H1 (cell line): ENCODE data around the gene DCAF15. TPM values are rescaled to one million over a fixed set of nuclear protein-coding genes. Genes with fewer than 3 reads are reported as not detected.
A peak's percentile ranks its signal among the peaks of the same experiment; 100 is the strongest.

Source experiments
- CTCF ChIA-PET: fragments of 300-600 bp; sonication (Branson Sonifier 250); formaldehyde crosslinking; loops from one replicate; lab custom pipeline; 2021; ENCODE audit not compliant: partially characterized antibody; lab: Charles Lee
- POLR2A ChIA-PET: fragments of 300-600 bp; sonication (Branson Sonifier 250); formaldehyde crosslinking; loops from one replicate; lab custom pipeline; 2021; ENCODE audit warnings: inconsistent platforms; ENCODE audit not compliant: partially characterized antibody; lab: Charles Lee
- DNase-seq, 2 experiments: peaks; one replicate each; pipeline versions ENCODE4 v3.0.0 to v3.0.0-alpha.2; 2010 to 2022; ENCODE audit warnings: low spot score in 2 of 2, low read depth in 1 of 2, mixed read lengths in 1 of 2
- FAIRE-seq: peaks from 2 replicates; lab custom pipeline; 2011; peaks lifted over from hg19 to GRCh38; lab: Jason Lieb, UNC
- H2AFZ ChIP-seq: 2 replicates; pipeline ENCODE4 v1.8.1; 2012; ENCODE audit warnings: low read length, inconsistent platforms
- H2AK5ac ChIP-seq: 2 replicates; pipeline ENCODE4 v1.6.1; 2013; ENCODE audit warnings: low read depth, low read length
- H2BK120ac ChIP-seq: replicated peaks from 2 replicates; pipeline ENCODE3; 2013; ENCODE audit warnings: low read depth, low read length, inconsistent platforms
- H2BK12ac ChIP-seq: 2 replicates; pipeline ENCODE4 v1.6.1; 2013; ENCODE audit warnings: low read depth, low read length
- H2BK15ac ChIP-seq: 2 replicates; pipeline ENCODE4 v1.6.1; 2013; ENCODE audit warnings: low read length
- H2BK20ac ChIP-seq: 2 replicates; pipeline ENCODE4 v1.6.1; 2013; ENCODE audit warnings: low read length
- H2BK5ac ChIP-seq: 2 replicates; pipeline ENCODE4 v1.6.1; 2013; ENCODE audit warnings: low read depth, low read length
- H3K14ac ChIP-seq: 2 replicates; pipeline ENCODE4 v1.6.1; 2013; ENCODE audit warnings: inconsistent platforms; ENCODE audit not compliant: insufficient read length
- H3K18ac ChIP-seq: 2 replicates; pipeline ENCODE4 v1.6.1; 2013; ENCODE audit warnings: low read length; ENCODE audit errors: extremely low read depth
- H3K23ac ChIP-seq: 2 replicates; pipeline ENCODE4 v1.6.1; 2013; ENCODE audit warnings: inconsistent platforms; ENCODE audit not compliant: insufficient read length
- H3K23me2 ChIP-seq: 2 replicates; pipeline ENCODE4 v1.6.1; 2013; ENCODE audit warnings: low read depth, low read length
- H3K27ac ChIP-seq: 2 replicates; pipeline ENCODE4 v1.6.1; 2011; ENCODE audit warnings: low read depth, low read length, inconsistent platforms
- H3K27me3 ChIP-seq, 4 experiments: replicated peaks in 1 of 4; 1 replicate in 1 of 4; 2 replicates in 3 of 4; pipeline versions ENCODE4 v1.6.1 to v1.8.1; 2011 to 2013; ENCODE audit warnings: low read length in 3 of 4, mild to moderate bottlenecking in 3 of 4, inconsistent platforms in 2 of 4, mixed read lengths in 2 of 4, moderate library complexity in 1 of 4; ENCODE audit not compliant: control insufficient read depth in 3 of 4, insufficient read depth in 3 of 4; ENCODE audit errors: extremely low read depth in 1 of 4
- H3K36me3 ChIP-seq, 4 experiments: 2 replicates each; pipeline versions ENCODE4 v1.6.1 to v1.8.1; 2011 to 2013; ENCODE audit warnings: mild to moderate bottlenecking in 4 of 4, low read length in 3 of 4, moderate library complexity in 2 of 4, control low read depth in 1 of 4, inconsistent platforms in 1 of 4; ENCODE audit not compliant: insufficient read depth in 4 of 4, control insufficient read depth in 2 of 4
- H3K4ac ChIP-seq: replicated peaks from 2 replicates; pipeline ENCODE3; 2013; ENCODE audit warnings: low read length, low read depth, mixed read lengths, inconsistent platforms; ENCODE audit not compliant: insufficient read length
- H3K4me1 ChIP-seq, 4 experiments: replicated peaks in 1 of 4; 1 replicate in 1 of 4; 2 replicates in 3 of 4; pipeline versions ENCODE4 v1.6.1 to v1.8.1; 2011 to 2013; ENCODE audit warnings: low read length in 3 of 4, inconsistent platforms in 2 of 4, mixed read lengths in 1 of 4; ENCODE audit not compliant: insufficient read depth in 4 of 4, control insufficient read depth in 3 of 4
- H3K4me2 ChIP-seq, 2 experiments: 2 replicates each; pipeline versions ENCODE4 v1.6.1 to v1.8.1; 2011 to 2013; ENCODE audit warnings: low read depth in 2 of 2, low read length in 2 of 2, control low read depth in 1 of 2, inconsistent platforms in 1 of 2, mild to moderate bottlenecking in 1 of 2; ENCODE audit not compliant: insufficient read depth in 1 of 2
- H3K4me3 ChIP-seq, 4 experiments: fragments of 200-600, 300-600 bp in 1 of 4; sonication (generic), shearing (Covaris generic), sonication (Bioruptor Twin) in 1 of 4; 2 replicates each; pipeline versions ENCODE4 v1.5.1 to v1.8.1; 2011 to 2016; ENCODE audit warnings: low read length in 4 of 4, low read depth in 3 of 4, control low read depth in 2 of 4, inconsistent platforms in 2 of 4, mild to moderate bottlenecking in 2 of 4, mixed read lengths in 1 of 4, moderate library complexity in 1 of 4; ENCODE audit not compliant: insufficient read depth in 2 of 4; ENCODE audit errors: extremely low read depth in 1 of 4
- H3K56ac ChIP-seq: replicated peaks from 2 replicates; pipeline ENCODE3; 2013; ENCODE audit warnings: low read depth, mild to moderate bottlenecking, mixed read lengths, low read length, inconsistent platforms; ENCODE audit not compliant: insufficient read length
- H3K79me1 ChIP-seq: 2 replicates; pipeline ENCODE4 v1.6.1; 2013; ENCODE audit warnings: low read depth, low read length, control low read depth
- H3K79me2 ChIP-seq, 2 experiments: 2 replicates each; pipeline versions ENCODE4 v1.6.1 to v1.8.1; 2012 to 2013; ENCODE audit warnings: low read length in 2 of 2, mild to moderate bottlenecking in 2 of 2, inconsistent platforms in 1 of 2; ENCODE audit not compliant: insufficient read depth in 2 of 2, control insufficient read depth in 1 of 2
- H3K9ac ChIP-seq, 4 experiments: replicated peaks in 1 of 4; 1 replicate in 1 of 4; 2 replicates in 3 of 4; pipeline versions ENCODE4 v1.6.1 to v1.8.1; 2011 to 2013; ENCODE audit warnings: low read depth in 3 of 4, low read length in 3 of 4, control low read depth in 2 of 4, mild to moderate bottlenecking in 2 of 4, moderate library complexity in 2 of 4, inconsistent platforms in 1 of 4; ENCODE audit errors: extremely low read depth in 1 of 4
- H3K9me3 ChIP-seq, 2 experiments: 2 replicates each; pipeline versions ENCODE4 v1.6.1 to v1.8.1; 2012 to 2013; ENCODE audit warnings: mild to moderate bottlenecking in 2 of 2, moderate library complexity in 2 of 2, control low read depth in 1 of 2, inconsistent platforms in 1 of 2, low read depth in 1 of 2, low read length in 1 of 2, mixed read lengths in 1 of 2; ENCODE audit not compliant: insufficient read depth in 2 of 2
- H4K20me1 ChIP-seq, 2 experiments: replicated peaks in 1 of 2; 2 replicates each; pipeline versions ENCODE3 to v1.8.1; 2011 to 2013; ENCODE audit warnings: inconsistent platforms in 2 of 2, low read length in 2 of 2, mild to moderate bottlenecking in 1 of 2; ENCODE audit not compliant: insufficient read depth in 2 of 2, control insufficient read depth in 1 of 2
- H4K5ac ChIP-seq: 2 replicates; pipeline ENCODE4 v1.6.1; 2013; ENCODE audit warnings: low read length, low read depth, mixed read lengths, inconsistent platforms; ENCODE audit not compliant: insufficient read length
- H4K8ac ChIP-seq: 2 replicates; pipeline ENCODE4 v1.8.0; 2013; ENCODE audit warnings: mild to moderate bottlenecking, moderate library complexity, low read length, inconsistent platforms; ENCODE audit not compliant: insufficient read depth; ENCODE audit errors: extremely low read depth
- H4K91ac ChIP-seq: replicated peaks from 2 replicates; pipeline ENCODE3; 2013; ENCODE audit warnings: low read length, mixed read lengths, inconsistent platforms; ENCODE audit not compliant: insufficient read length
- ASH2L ChIP-seq: fragments of 200-600, 300-600 bp; sonication (generic); IDR thresholded peaks from one replicate; pipeline ENCODE4 v1.7.1; 2017; ENCODE audit warnings: low read length
- CBX8 ChIP-seq: fragments of 300-800, 300-1000 bp; sonication (generic); IDR thresholded peaks from 2 replicates; pipeline ENCODE4 v1.7.1; 2016; ENCODE audit warnings: low read depth, low read length, borderline replicate concordance
- GTF2F1 ChIP-seq: IDR thresholded peaks from 2 replicates; pipeline ENCODE4 v1.6.1; 2012; ENCODE audit warnings: low read depth, low read length, improper control_type of control experiment, borderline replicate concordance
- JUN ChIP-seq: IDR thresholded peaks from 2 replicates; pipeline ENCODE4 v1.6.1; 2011; ENCODE audit warnings: low read depth, mild to moderate bottlenecking, improper control_type of control experiment, low read length
- JUND ChIP-seq: IDR thresholded peaks from 2 replicates; pipeline ENCODE4 v1.6.1; 2011; ENCODE audit warnings: mild to moderate bottlenecking, improper control_type of control experiment, low read length
- KDM4A ChIP-seq: IDR thresholded peaks from one replicate; pipeline ENCODE4 v1.7.1; 2012; ENCODE audit warnings: low read depth, mild to moderate bottlenecking, moderate library complexity, low read length, inconsistent platforms; ENCODE audit not compliant: severe bottlenecking
- PHF8 ChIP-seq: fragments of 200-600 bp; sonication (generic); conservative IDR thresholded peaks from 2 replicates; pipeline ENCODE4 v1.7.1; 2012; ENCODE audit warnings: low read depth, mild to moderate bottlenecking, inconsistent platforms, low read length, moderate library complexity
- POU5F1 ChIP-seq: IDR thresholded peaks from 2 replicates; pipeline ENCODE4 v1.6.1; 2011; ENCODE audit warnings: low read depth, mild to moderate bottlenecking, low read length, moderate library complexity
- RFX5 ChIP-seq: IDR thresholded peaks from 2 replicates; pipeline ENCODE4 v1.6.1; 2011; ENCODE audit warnings: low read depth, low read length, improper control_type of control experiment, borderline replicate concordance
- TEAD4 ChIP-seq: IDR thresholded peaks from 2 replicates; pipeline ENCODE4 v1.6.1; 2012; ENCODE audit warnings: low read depth, low read length, inconsistent platforms, mixed read lengths
- WGBS, 2 experiments: shearing (Covaris generic) in 1 of 2; methylation state at CpG; one replicate each; pipeline versions ENCODE4 v1.1.6 to v1.1.7; 2013 to 2015; ENCODE audit warnings: low lambda C conversion rate in 2 of 2, mixed read lengths in 2 of 2, inconsistent platforms in 1 of 2, low coverage in 1 of 2, missing lambda C conversion rate in 1 of 2; ENCODE audit not compliant: insufficient replicate concordance in 2 of 2, insufficient coverage in 1 of 2, insufficient read length in 1 of 2; ENCODE audit errors: extremely low coverage in 1 of 2, missing lambda C conversion rate in 1 of 2; 5-methylcytosine and 5-hydroxymethylcytosine counted together
- polyA plus RNA-seq, 7 experiments: library from polyadenylated mRNA; depleted of rRNA in 3 of 7; stranded (reverse) in 5 of 7; unstranded in 2 of 7; fragments of >200 nt in 5 of 7; fragments of 200-250 nt in 2 of 7; gene quantifications; 1 replicate in 5 of 7; 2 replicates in 1 of 7; 4 replicates in 1 of 7; pipeline versions ENCODE4 v1.2.1 to v1.2.3, GENCODE V29; 2011 to 2013; ENCODE audit warnings: missing spikeins in 2 of 7, mixed read lengths in 2 of 7
- total RNA-seq: library from RNA; stranded (reverse); fragmentation: NEBNext Ultra II Directional; extraction: Animal tissue kit (Norgen Biotek cat#: 25700); gene quantifications from 2 replicates; pipeline ENCODE4 v1.2.1, GENCODE V29; 2021
- TF ChIP-seq, protein P1 (sequence below): IDR thresholded peaks from 2 replicates; pipeline ENCODE4 v1.6.1; 2012; ENCODE audit warnings: inconsistent platforms

DCAF15 gene
- total and polyA plus RNA-seq, 2 of the 8 experiments (the other 6 are each of a cell fraction or from before 2014, with no cell fraction given), result 68.7 to 80.8 TPM

GRCh38 chr19:13918726-13919411, 33.4 kb upstream of the DCAF15 start:
- H3K9me3 ChIP-seq, result peaks cover 9 to 10% of the 10 kb centered on the region in 2 experiments
- no peaks in the 10 kb centered on the region for H3K23me2 ChIP-seq
- H4K20me1 ChIP-seq, result peaks cover 0 to 3% of the 10 kb centered on the region in 2 experiments
- no peak for FAIRE-seq
- H4K91ac ChIP-seq, result no peak overlapping the region
- no peak overlapping the region for H4K5ac ChIP-seq
- H2AFZ ChIP-seq, result no peak overlapping the region
- H3K14ac ChIP-seq, result no peak overlapping the region
- no peak overlapping the region for H4K8ac ChIP-seq
- H2BK15ac ChIP-seq, result no peak overlapping the region
- WGBS, 2 experiments, result 96% methylated on average over 4 of the region's 34 CpGs; no CpG with 5 or more reads in 1 of the 2 experiments
- H3K4me3 ChIP-seq, result no peak overlapping the region
- peaks cover 9 to 44% (median 37%) of the 10 kb centered on the region in 4 experiments for H3K36me3 ChIP-seq
- H2AK5ac ChIP-seq, result no peak overlapping the region
- no peak overlapping the region for H2BK20ac ChIP-seq
- H3K27ac ChIP-seq, result no peak overlapping the region
- H3K27me3 ChIP-seq, result no peaks in the 10 kb centered on the region
- no peak overlapping the region for H3K56ac ChIP-seq
- H2BK120ac ChIP-seq, result no peak overlapping the region
- ChIA-PET CTCF (interaction anchor here (1.0 to 1.3 kb wide), 3 partner anchors 8 to 124 kb away, joined by 3 to 6 read pairs (median 4); no protein-coding TSS in a partner anchor), POLR2A (interaction anchor here (1.1 to 1.3 kb wide), 6 partner anchors 8 to 124 kb away, joined by 3 to 5 read pairs (median 3); no protein-coding TSS in a partner anchor)
- no peak overlapping the region for H3K9ac ChIP-seq
- no peak overlapping the region for H2BK12ac ChIP-seq
- H3K79me1 ChIP-seq, result no peaks in the 10 kb centered on the region
- DNase-seq, result peak in 1 of 2 experiments; percentile 64
- no peak overlapping the region for H3K4ac ChIP-seq
- no peak overlapping the region for H2BK5ac ChIP-seq
- H3K4me1 ChIP-seq, result no peaks in the 10 kb centered on the region
- TF ChIP-seq GTF2F1 (no peak), POU5F1 (no peak), ASH2L (no peak), CBX8 (no peak), JUND (no peak), JUN (no peak), KDM4A (no peak), TEAD4 (no peak), RFX5 (no peak), PHF8 (no peak)
- TF ChIP-seq, protein P1, sequence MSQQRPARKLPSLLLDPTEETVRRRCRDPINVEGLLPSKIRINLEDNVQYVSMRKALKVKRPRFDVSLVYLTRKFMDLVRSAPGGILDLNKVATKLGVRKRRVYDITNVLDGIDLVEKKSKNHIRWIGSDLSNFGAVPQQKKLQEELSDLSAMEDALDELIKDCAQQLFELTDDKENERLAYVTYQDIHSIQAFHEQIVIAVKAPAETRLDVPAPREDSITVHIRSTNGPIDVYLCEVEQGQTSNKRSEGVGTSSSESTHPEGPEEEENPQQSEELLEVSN, result no peak
- no peak overlapping the region for H3K18ac ChIP-seq
- H3K79me2 ChIP-seq, result no peaks in the 10 kb centered on the region
- no peak overlapping the region for H3K23ac ChIP-seq
- no peak overlapping the region for H3K4me2 ChIP-seq
